ENCODE results near the gene SNRPD2.

Gene SNRPD2

GRCh38 chr19:45637890-45638667 is 53.7 kb downstream of the SNRPD2 start:
- Mint-ChIP-seq H3K4me3 (peak overlapping the region; percentile 93 to 94), H3K27ac (no peak overlapping the region), H3K9me3 (peaks cover 5 to 8% of the 10 kb centered on the region in 2 donors), H3K4me1 (peaks cover 18 to 36% of the 10 kb centered on the region in 2 donors), H3K36me3 (peaks cover 9 to 24% of the 10 kb centered on the region in 2 donors), H3K27me3 (no peaks in the 10 kb centered on the region)
- no peak for ATAC-seq (replicated peaks)
- DNase-seq, result no peak
